K562 (cell line): Measurements from ENCODE around the gene THEM4. TPM values are rescaled to one million over a fixed set of nuclear protein-coding genes. Genes with fewer than 3 reads are reported as not detected.

Experiments used
- CHD7 ChIP-seq: fragments of 200-600 bp; sonication (generic); IDR thresholded peaks from one replicate; pipeline ENCODE4 v1.6.1; 2012; ENCODE audit warnings: mild to moderate bottlenecking, low read depth, low read length, inconsistent platforms
- DNMT1 ChIP-seq: fragments of 450-650 bp; IDR thresholded peaks from 2 replicates; pipeline ENCODE4 v1.6.1; 2016; ENCODE audit warnings: antibody characterized with exemption, mild to moderate bottlenecking
- RAD51 ChIP-seq: fragments of 450-650 bp; IDR thresholded peaks from 2 replicates; pipeline ENCODE4 v1.7.1; 2016; ENCODE audit warnings: low read depth, mild to moderate bottlenecking, borderline replicate concordance
- RB1 ChIP-seq: fragments of 450-650 bp; IDR thresholded peaks from 2 replicates; pipeline ENCODE4 v1.6.1; 2017; ENCODE audit warnings: low read depth, mild to moderate bottlenecking
- SNIP1 ChIP-seq: fragments of 450-650 bp; IDR thresholded peaks from 2 replicates; pipeline ENCODE4 v1.7.1; 2017; ENCODE audit warnings: low read depth, mild to moderate bottlenecking
- ZBTB34 ChIP-seq: fragments of 250-450 bp; sonication (Bioruptor Pico); IDR thresholded peaks from 2 replicates; pipeline ENCODE4 v1.8.0; 2021; ENCODE audit warnings: mild to moderate bottlenecking, moderate library complexity
- polyA plus RNA-seq, 8 experiments: library from polyadenylated mRNA; depleted of rRNA in 4 of 8; stranded (reverse) in 5 of 8; unstranded in 3 of 8; fragments of >200 nt; fragmentation: Nextera tagmentation in 2 of 8; fragmentation: Illumina TruSeq in 1 of 8; extraction: Ambion mirVana in 2 of 8; extraction: Trizol in 1 of 8; gene quantifications; 2 replicates each; pipeline versions ENCODE4 v1.2.1 to v1.2.3, GENCODE V29; 2011 to 2014; ENCODE audit warnings: inconsistent platforms in 1 of 8, missing spikeins in 1 of 8
- total RNA-seq, 7 experiments: library from RNA; depleted of rRNA in 6 of 7; stranded (reverse); fragments of >200 nt in 6 of 7; fragmentation: Illumina TruSeq in 2 of 7; extraction: Trizol in 2 of 7; gene quantifications; 2 replicates each; pipeline versions ENCODE4 v1.2.1 to v1.2.3, GENCODE V29; 2011 to 2021; ENCODE audit warnings: low replicate concordance in 1 of 7
- TF ChIP-seq, protein P1 (sequence below): fragments of 450-650 bp; IDR thresholded peaks from 2 replicates; pipeline ENCODE4 v1.6.1; 2017; ENCODE audit warnings: antibody characterized with exemption

Gene THEM4
- total and polyA plus RNA-seq, 9 of the 15 experiments (the other 6 are each of a cell fraction or from before 2014, with no cell fraction given), result 8.6 to 71.9 (median 35.3) TPM

DNA sequence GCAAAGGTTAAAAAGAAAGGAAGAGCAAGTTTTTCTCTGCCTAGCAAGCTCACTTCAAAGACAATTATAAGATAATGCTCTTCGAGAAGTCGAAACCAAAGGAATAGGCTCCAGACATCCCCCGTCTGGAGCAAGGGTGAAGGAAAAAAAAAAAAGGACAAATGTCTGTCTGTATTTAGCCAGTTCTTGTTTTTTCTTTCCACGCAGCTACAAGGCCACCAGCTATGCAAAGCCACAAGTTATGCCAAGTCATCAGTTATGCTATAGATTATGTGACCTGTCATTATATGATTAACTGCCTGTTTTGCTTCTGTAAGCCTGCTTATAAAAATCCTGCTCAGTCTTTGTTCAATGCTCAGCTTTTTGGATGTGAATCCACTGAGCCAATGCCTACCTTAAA, 53.4 kb downstream of the THEM4 start (continued):
- no peak for TF ChIP-seq ZBTB34
- TF ChIP-seq RAD51, result no peak
- TF ChIP-seq RB1, result no peak
- TF ChIP-seq CHD7, result no peak
- TF ChIP-seq DNMT1, result no peak
- TF ChIP-seq, protein P1, sequence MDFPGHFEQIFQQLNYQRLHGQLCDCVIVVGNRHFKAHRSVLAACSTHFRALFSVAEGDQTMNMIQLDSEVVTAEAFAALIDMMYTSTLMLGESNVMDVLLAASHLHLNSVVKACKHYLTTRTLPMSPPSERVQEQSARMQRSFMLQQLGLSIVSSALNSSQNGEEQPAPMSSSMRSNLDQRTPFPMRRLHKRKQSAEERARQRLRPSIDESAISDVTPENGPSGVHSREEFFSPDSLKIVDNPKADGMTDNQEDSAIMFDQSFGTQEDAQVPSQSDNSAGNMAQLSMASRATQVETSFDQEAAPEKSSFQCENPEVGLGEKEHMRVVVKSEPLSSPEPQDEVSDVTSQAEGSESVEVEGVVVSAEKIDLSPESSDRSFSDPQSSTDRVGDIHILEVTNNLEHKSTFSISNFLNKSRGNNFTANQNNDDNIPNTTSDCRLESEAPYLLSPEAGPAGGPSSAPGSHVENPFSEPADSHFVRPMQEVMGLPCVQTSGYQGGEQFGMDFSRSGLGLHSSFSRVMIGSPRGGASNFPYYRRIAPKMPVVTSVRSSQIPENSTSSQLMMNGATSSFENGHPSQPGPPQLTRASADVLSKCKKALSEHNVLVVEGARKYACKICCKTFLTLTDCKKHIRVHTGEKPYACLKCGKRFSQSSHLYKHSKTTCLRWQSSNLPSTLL, result no peak
- no peak for TF ChIP-seq SNIP1
